NCI-H460 (cell line): ENCODE measurements around the gene LRRN2. TPM values are rescaled to one million over a fixed set of nuclear protein-coding genes. Genes with fewer than 3 reads are reported as not detected.

ENCODE experiments used
- DNase-seq: peaks from one replicate; pipeline ENCODE4 v3.0.0-alpha.2; 2016; ENCODE audit warnings: low read depth; ENCODE audit errors: extremely low read depth
- total RNA-seq: library from RNA; depleted of rRNA; stranded (reverse); fragments of >200 nt; shearing (Covaris generic); gene quantifications from 2 replicates; pipeline ENCODE4 v1.2.3, GENCODE V29; 2014

Gene LRRN2
- total RNA-seq, 1 experiment from 2014 or later: 0.82 TPM

DNA sequence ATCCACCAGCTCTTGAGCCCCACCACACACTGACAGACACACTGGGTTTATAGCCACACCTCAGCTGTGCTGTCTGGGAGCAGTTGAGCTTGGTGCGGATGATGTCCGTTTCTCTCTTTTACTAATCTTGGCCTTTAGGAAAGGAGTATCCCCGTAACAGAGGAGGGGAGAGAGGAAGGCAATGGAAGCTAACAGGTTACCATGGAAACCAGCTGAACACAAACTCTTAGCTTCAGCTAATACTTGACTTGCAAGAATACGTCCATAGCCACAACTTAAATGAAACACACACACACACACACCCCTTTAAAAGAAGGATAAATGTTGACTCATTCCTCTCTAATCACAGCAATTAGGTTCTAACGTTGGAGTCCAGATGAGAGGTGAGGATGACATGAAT is 28.0 kb upstream of the LRRN2 start:
- DNase-seq: no peak

DNA sequence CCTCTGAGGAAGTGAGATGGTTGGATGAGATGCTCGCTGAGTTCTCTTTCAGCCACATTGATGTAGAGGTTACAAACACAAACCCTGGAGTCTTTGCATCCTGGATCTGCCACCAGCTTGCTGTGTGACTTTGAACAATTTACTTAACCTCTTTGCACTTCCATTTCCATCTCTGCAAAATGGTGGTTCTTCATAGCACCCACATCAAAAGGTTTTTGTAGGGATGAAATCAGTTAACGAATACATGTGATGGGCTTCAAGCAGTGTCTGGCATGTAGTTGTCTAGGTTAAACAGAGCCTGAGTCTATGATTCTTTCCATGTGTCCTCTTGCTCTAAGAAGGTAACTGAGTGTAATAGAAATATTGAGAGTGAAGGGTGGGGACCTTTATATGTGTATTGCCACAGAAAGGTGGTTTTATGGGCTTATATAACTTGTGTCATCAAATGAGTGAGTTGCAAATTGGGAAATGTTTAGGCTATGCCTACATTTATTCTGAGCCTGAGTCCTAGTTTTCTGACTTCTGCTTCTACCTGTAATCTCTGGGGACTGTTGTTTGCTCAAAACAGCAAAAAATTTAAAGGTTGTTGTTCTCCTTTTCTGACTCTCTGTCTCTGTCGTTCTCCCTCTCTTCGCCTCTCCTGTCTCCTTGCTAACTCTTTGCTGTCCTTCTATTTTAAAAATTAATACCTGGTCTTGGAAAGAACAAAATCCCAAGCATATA is 27.3 kb upstream of the LRRN2 start:
- no peak for DNase-seq

DNA sequence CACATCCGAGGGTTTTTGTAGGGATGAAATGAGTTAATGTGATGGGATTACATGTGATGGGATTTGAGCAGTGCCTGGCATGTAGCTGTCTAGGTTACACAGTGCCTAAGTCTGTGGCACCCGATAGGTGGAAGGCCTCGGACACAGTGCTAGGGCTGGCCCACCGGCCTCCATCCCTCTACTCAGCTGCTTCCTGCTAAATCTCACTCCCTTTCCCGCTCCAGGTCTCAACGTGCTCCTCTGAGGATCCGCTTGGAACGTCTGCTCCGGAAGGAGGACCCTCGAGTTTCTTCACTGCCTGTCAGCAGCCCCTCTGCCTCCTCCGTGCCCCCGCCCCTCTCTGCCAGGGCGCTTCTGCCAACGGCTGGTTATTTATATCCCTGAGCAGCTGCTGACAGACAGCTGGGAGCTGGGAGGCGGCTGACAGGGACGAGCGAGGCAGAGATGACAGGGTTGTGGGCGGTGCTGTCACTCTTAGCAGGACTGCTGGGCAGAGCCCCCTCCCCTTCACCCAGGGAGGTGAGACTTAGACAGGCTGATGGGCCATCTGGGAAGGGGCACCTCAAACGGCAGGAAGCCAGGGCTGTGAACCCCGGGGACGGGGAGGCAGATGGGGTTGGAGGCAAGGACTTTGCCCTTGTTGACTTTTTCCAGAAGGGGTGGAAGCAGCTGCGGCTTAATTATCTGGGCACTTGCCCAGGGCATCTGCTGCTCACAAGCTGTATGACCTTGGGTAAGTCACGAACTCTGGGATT is 26.6 kb upstream of the LRRN2 start:
- no peak for DNase-seq

DNA sequence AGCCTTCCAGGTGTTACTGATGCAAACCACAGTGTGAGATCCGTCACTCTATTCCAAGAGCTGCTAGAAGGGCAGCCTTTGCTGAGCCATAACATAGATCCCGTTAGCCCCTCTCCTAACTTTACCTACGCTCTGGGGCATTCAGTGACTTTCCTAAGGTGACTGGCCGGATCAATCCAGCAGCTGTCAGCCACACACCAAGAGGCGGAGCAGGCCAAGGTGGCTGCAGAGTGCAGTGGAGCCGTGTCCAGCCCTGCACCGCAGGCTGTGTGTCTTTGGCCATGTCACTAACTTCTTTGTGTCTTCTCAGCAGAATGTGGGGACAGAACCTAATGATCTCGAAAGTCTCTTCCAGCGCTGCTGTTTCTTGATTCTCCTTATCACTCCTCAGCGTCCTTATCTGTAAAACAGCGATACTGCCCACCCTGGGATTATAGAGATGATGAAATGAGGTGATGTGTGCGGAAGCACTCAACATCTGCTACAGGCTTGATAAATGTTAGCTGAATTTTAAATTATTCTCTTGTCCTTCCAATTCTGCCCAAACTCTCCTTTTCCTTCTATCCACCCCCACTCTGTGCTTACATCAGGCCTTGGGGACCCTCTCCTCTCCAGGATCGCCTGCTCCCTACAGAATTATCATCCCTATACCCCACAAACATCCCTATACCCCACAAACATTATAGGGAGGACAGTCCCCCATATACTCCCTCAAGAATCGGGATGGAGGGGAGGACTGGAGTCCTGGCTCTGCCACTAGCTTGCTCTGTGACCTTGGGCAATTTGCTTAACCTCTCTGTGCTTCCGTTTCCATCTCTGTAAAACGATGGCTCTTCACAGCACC is 25.8 kb upstream of the LRRN2 start:
- no peak for DNase-seq

DNA sequence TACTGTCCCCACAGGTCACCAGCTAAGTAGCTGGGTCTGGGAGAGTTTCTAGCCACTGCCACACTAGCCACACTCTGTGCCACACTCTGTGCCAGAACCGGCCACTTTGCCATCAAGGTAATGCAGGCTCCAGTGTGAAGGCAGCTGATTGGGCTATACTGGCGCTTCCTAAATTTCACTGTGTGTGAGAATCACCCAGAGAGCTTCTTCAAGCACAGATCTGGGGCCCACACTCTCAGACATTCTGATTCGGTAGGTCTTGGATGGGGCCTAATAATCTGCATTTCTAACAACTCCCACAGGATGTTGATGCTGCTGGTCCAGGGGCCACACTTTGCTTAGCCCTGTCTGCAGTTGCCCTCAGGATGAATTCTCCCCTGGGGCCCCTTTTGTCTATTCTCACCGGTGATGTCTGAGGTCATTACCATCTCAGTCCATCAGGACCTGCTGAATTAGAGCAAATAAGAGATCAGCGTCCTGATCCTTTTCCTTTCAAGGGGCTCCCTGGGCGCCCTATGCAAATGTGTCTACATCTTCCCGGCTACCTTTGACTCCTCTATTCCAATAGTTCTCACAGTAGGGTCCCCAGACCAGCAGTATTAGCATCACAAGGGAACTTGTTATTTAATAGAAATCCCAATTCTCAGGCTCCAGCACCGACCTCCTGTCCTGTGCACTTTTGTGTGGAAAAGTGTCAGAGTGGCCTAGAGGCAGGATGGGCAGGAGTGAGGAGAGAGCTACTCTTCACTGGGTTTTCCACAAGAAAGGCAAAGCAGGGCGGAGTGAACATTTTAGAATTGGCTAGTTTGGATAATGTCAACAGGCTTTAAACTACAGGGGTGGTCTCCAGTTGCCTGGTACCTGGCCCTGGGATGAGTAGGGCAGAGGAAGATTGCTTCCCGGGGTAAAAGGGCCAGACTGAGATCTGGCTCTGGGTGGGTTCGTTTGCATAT is 24.7 kb upstream of the LRRN2 start:
- no peak for DNase-seq

DNA sequence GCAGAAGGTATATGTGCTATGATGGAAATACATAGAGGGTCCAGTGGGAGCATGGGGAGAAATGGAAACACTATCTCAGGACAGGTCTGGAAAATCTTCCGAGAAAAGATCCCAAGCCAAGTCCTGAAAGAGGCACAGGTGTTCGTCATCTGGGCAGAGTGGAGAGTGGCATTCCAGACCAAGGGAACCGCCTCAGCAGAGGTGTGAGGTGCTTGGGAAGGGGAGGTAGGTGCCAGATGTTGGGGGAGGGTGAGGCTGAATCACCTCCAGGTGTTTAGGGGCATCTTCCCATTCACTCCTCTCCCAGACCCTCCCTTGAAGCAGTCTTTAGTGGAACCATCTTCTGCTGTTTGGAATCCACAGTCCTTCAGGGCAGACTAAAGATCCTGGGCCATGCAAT is 23.5 kb upstream of the LRRN2 start:
- no peak for DNase-seq

DNA sequence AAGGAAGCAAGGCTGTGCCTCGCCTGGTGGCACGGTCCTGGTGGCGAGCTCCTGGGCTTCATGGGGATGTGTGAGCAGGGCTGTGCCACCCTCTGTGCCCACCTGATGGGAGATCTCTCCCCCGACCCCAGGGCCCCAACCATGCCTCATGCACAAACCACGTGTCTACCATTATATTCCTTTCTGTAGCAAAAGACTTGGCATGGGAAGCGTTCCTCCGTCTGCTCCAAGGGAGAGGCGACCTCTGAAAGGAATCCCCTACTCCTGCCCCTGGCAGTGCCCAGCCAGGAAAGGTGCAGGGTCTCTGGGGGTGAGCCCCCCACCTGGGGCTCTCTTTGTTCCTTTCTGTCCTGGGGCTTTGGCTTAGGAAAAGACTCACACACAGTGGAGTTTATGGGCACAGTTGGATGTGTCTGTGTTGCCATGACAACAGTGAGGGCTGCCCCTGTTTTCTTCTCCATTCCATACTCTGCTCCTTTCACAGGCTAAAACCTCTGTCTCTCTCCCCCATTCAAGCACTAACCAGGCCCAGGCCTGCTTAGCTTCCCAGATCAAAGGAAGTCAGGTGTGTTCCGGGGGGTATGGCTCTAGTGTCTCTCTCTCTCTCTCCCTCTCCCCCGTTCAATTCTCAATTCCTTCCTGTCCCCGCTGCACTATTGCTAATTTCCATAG is 21.4 kb upstream of the LRRN2 start:
- DNase-seq: no peak

DNA sequence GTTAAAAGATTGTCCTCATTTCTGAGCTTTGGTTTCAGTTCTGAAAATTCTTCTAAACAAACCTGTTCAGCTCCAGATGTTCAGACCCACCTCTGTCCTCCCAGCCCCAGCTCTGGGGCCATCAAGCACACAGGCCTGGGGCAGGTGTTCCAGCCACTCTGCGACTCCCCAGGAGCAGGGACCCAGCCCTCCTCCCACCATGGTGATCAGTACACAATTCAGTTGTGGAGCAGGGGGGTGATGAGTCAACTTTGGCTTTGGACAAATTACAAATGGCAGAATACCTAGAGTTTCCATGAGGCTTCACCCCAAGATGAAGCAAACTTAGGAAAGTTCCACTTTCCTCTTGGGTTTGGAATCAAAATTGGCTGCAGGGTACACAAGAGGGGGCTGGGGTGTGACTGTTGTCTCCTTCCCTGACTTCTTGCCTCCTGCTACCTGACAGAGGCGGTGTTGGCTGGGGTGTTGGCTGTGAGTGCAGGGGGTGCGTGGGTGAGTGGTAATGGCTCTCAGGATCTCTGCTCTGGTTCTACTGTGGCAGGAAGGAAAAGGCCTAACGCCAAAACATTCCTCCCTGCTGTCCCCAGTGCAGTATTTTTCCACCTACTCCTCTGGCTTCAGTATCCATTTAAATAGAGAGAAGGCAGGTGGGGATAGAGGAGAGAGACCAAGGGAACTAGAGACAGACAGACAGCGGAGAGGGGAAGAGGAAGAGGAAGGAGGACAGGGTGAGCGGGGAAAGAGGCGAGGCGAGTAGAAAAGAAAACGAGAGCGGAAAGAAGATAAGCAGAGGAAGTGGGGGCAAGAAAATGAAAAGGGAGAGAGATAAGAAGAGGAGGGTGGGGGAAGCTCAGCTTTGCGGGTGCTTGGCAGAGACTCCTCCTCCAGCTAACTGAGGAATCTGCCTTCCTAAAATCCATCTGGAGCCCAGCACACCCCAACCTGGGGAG is 20.6 kb upstream of the LRRN2 start:
- no peak for DNase-seq

DNA sequence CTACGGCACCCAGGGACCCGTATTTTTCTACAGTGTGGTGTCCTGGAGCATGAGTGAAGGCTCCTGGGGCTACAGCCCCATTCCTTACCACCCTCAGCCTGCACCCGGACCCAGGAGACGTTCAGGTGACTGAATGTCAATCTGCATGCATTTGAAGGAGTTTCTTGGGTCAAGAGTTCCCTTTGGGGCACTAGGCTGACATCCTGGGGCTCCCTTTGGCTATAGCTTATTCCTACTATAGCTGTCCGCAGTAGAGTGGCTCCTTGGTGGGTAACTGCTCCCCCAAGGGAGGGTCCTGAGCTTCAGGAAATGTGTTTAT is 19.9 kb upstream of the LRRN2 start:
- DNase-seq: no peak

DNA sequence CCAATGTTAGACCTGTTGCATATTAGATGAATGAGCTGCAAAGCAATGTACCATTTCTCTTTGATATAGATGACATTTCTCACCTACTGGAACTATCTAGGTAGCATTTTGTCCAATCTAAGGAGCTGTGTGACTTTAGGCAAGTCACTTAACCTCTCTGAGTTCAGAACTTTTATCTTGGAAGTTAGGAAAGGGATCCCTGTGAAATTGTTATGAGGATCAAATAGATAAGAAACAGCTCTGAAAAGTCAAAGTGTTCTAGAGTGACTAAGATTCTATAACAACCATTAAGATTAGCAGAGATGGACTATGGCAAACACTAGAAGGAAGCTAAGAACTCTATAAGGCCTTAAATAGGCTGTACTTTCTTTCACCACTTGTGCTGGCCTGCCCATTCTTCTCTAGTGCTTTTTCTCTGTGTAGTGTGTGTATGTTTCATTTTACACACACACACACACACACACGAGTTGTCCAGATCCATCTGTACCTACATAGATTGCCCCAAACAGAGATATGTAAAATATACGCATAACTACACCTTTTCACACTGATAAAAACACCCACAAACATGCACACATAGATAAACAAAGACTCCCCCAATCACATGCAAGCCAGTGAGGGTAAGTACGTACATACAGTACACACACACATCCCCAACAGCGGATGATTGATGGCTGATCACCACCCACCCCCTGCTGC is 19.4 kb upstream of the LRRN2 start:
- DNase-seq: no peak

DNA sequence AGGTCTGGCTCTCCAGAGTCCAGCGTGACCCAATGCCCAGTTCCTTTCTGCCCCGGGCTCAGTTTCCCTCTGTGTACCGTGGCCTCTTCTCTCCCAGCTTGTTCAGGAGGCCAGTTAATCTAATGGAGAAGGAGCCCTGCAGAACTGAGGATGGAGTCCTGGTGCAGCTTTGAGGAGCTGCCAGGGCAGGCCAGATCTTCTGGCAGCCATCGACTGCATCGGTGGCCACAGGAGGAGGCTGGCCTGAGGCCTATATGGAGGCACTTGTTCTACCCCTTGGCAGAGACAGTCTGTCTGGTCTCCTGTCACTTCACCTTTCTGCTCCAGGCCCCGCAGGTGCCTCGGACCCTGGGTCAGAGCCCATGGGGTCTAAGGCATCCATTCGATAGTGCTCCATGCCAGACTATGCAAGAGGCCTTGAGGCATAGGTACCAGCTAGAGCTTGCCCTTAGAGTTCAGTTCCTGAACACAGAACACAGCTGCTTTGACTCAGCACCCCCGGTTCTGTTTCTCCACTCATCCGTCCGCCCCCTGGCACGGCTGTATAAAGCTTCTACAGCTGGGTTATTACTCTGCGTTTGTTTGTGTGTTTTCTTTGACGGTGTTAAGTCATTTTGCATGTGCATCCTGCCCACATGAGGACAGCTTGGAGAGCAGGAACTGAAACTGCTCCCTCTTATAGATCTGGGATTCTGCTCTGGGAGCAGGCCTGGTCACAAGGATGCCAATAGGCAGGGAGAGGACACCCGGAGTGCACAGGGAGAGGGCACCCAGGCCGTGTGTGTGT is 18.5 kb upstream of the LRRN2 start:
- no peak for DNase-seq

DNA sequence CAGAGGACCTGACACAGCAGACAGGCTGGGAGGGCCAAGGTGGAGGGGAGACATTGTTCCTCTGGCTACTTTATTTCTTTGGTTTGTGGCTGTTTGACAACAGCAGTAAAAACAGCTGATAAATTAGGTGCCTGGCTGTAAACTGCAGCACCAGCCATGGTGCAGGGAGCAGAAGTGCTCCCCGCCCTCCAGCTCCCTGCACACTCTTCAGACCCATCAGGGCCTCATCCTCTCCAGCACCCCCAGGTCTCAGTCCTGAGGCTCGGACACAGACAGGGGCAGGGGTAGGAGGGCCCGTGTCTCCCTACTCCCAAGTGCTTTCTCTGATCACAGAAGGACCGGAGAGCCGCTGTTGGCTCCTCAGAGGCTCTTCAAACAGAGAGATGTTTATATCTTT is 17.7 kb upstream of the LRRN2 start:
- no peak for DNase-seq

DNA sequence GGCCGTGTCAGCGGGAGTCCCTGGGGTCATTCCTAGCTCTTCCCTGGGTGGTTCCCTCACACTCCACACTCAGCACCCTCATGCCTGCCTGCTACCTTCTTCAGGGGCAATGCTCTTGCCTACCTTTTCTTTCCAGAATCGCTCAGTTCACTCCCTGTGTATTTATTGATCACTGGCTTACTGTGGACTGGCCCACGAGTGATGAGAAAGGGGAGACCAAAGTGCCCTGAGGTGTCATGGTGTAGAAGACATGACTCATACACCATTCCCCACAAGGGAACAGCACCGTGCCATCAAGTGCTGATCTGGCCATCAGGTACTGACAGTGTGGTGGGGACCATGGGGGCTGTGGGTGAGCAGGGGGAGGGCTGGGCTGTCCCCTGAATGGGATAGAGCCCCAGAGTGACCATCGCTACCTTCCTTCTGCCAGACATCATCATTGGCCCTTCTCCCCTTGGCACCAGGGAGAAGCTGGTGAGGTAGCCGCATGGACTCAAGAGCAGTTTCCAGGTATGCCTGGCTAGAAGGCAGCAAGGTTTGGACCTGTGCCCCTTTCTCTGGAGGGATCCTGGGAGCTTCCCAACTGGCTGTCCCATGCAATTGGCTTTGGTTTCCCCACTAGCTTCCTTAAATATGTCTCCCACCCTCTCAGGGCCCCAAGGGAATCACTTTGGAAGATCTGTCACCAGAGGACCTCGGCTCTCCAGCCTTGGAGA is 17.2 kb upstream of the LRRN2 start:
- DNase-seq: no peak

DNA sequence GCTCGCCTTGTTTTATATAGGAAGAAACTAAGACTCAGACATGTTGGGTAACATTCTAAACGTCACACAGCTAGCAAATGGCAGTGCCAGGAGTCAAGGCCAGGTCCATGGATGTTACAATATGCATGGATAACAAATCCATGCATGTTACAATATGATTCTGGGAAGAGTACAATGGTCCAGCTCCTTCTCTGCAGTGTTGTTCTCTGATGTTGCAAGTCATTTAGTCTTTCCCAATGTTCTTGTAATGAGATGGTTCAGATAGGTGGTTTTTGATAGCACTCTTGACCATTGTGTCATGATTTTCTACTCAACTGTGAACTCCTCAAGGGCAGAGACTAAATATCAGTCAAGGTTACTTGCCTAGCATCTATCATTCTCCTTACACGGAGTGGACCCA is 15.7 kb upstream of the LRRN2 start:
- no peak for DNase-seq

DNA sequence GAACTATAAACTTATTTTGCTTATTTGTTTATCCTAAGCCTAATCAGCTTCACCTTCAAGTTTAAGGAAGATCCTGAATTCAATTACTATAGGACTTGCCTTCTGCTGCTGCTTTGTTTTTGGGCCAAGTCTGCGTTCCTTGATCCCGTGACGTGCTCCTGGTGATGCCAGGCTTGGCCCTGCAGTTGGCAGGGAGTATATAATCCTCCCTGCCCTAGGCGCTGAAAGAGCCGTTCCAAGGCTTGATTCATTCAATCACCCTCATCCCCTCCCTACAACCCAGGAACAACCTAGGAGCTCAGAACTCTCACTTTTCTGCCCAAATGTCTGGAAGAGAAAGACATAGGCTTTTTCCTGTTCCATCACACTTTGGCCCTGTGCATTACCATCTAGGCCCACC is 12.4 kb upstream of the LRRN2 start:
- DNase-seq: no peak

DNA sequence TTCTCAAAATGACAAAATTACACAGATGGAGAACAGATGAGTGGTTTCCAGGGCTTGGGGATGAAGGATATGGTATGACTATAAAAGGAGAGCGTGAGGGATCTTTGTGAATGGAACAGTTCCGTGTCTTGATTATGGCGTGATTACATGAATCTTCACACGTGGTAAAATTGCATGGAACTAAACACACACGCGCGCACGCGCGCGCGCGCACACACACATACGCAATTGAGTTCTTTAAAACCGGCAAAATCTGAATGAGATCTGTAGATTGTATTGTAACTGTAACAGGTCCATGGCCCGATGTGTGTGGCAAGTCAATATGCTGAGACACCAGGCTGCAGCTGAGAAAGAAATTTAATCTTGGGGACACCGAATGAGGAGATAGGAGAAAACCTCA is 11.1 kb upstream of the LRRN2 start:
- no peak for DNase-seq

DNA sequence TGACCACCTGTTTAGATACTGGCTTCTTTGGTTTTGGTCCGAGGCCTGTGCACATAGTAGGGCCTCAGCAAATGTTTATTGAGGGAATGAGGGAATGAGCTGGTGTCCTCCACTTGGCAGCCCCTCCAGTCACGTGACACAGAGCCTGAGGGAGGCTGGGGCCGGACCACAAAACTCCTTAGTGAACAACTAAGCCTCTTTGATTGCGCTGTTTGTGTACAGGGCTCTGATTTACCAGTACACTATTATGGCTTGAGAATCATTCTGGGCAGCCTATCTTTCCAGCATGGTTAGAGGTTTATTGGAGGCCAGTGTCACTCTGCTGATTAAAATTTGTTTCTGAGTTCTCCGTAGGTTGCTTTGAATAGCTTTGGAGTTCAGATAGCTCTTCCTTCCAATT is 10.2 kb upstream of the LRRN2 start:
- no peak for DNase-seq
